Measurements from ENCODE around the gene FAM149B1.
"Not testable (repeated sequence)": the region's sequence is repeated elsewhere in the genome, so short reads cannot be mapped to it uniquely, and the experiment has no call there.

The FAM149B1 gene

GRCh38 chr10:73238990-73239566, 71.2 kb downstream of the FAM149B1 start:
- no peak for DNase-seq

GRCh38 chr10:73239908-73240307, 72.0 kb downstream of the FAM149B1 start:
- no peak for DNase-seq

GRCh38 chr10:73244866-73245477, 77.1 kb downstream of the FAM149B1 start:
- peak; percentile 97 for DNase-seq

- DNase-seq: no peak
Measured at GRCh38 chr10:73246322-73246645, 78.4 kb downstream of the FAM149B1 start.

GRCh38 chr10:73246646-73247508, 79.0 kb downstream of the FAM149B1 start, which contains the start of gene DNAJC9:
Gene DNAJC9 (minus strand): TSS chr10:73247255. CDS start chr10:73247189, 66 bp downstream.
- peak; percentile 97 for DNase-seq

DNA sequence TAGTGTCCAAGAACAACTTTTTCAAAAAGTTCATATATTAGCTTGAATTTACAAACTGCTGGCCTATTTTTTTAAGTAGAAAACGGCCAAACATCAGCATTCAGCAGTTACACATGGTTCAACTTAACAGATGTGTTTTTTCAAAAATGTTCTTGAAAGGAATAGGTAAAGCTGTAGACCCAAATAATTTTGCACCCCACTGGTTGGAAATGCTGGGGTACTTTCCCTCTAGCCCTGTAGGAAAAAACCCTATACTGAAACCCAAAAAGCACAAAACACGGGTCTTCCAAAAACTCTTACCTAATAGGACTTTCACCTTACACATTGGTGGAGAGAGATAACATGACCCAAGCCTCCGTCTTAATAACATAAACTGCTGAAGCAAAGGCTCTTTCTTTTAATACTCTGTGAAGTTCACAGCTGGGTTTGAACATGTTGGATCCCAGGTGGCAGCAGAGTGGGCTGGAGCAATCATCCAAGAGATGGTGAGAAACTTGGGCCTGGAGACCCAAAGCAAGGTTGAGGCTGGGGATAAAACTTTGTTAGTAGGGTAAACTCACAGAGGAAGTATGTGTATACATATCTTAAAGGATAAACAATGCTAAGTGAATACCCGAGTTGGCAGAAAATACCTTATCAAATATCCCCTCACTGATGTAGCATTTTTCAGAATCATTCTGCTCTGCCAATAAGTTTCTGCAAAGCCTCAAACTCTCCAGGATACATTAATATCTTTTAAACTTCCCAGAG, 79.8 kb downstream of the FAM149B1 start:
- DNase-seq: peak; percentile 41

GRCh38 chr10:73248259-73248724, 80.4 kb downstream of the FAM149B1 start:
- no peak for DNase-seq

- peak; percentile 60 for DNase-seq
Measured at GRCh38 chr10:73251683-73252444, 83.9 kb downstream of the FAM149B1 start.

DNA sequence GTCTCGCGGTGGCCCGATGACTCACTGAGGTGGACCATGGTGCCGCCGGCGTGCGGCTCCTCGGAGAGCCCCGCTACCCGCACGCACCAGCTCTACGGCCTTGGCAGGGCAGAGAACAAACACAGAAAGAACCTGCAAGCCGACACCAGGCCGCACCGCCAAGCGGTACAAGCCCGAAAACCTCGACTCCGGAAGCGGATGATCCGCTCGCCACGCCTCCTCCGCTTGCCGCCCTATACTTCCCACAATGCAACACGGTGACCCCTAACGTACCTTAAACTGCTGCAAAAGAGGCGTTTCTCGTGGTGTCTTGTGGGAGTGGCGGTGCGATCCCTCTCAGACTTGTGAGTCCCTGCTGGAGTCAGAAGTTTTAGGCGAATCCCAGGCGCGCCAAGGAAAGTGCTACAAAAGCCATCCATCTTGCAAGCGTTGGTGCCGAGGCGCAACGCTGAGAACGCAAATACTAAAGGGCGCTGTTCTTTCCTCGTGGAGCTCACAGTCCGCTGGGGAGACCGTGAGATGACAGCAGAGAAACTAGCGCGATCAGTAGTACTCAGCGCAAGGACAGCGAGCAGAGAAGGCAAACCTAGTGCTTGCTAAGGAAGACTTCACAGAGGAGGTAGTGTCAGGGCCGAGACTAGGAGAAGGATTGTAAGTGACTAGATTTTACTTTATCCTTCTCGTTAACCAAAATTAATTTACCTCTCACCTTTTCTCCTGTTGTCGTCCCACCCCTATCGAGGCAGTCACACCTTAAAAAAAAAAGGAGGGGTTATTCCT, 84.7 kb downstream of the FAM149B1 start, which contains the start of gene MRPS16:
MRPS16 (minus strand) TSS at position 200 of the 780 bp plus-strand sequence; CDS start at position 38, 162 bp downstream.
- DNase-seq: peak; percentile 99

DNA sequence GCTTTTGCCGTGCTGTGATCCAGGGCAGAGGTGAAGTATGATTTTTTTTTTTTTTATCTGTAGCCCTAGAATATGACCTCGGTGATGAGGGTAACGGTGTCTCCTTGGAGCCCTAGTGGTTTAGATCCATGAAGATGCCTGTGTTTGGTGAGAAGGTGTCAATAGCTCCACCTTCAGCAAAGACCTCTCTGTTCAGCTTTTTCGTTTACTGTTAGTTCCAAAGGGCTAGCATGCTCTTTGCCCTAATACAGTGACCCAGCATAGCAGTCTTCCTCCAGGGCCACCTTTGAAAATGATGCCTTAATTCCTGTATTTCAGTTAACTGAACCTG, 85.3 kb downstream of the FAM149B1 start:
- DNase-seq: peak; percentile 65

- not testable (repeated sequence) for DNase-seq
Measured at GRCh38 chr10:73258612-73259011, 90.7 kb downstream of the FAM149B1 start.

- DNase-seq: no peak
Measured at GRCh38 chr10:73261362-73261995, 93.6 kb downstream of the FAM149B1 start.

- DNase-seq: peak; percentile 62
Measured at GRCh38 chr10:73262105-73262730, 94.3 kb downstream of the FAM149B1 start.

GRCh38 chr10:73262880-73263555, 95.1 kb downstream of the FAM149B1 start:
- no peak for DNase-seq

DNA sequence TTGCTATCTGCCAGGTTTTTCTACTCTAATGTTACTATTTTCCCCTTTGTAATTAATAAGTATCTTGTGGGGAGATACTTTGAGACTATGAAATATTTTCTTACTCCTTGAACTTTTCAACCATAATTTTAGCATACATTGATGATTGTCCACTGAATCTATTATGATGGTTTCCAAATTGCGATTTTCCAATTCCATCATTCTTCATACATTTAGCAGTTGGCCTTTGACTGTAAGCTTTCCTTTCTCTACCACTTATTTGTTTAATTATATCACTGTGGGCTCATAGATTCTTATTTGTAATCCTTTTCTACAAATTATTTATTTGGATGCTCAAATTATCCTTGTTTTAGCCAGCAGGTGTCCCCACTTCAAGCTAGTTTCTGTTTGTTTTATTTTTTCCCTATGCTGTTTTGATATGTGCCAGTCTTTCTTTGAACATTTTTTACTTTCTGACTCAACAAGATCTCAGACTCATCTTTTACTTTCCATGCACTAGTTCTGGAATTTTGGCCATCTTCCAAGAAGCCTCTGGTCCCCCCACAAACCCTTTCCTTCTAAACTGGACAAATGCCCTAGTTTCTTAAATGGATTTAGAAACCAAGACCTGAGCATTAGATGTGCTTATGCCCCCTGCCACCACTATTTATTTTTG, 95.9 kb downstream of the FAM149B1 start:
- peak; percentile 64 for DNase-seq

GRCh38 chr10:73264423-73264822, 96.5 kb downstream of the FAM149B1 start:
- DNase-seq: no peak

GRCh38 chr10:73281097-73281496, 113.2 kb downstream of the FAM149B1 start:
- no peak for DNase-seq

GRCh38 chr10:73287441-73287840, 119.5 kb downstream of the FAM149B1 start:
- no peak for DNase-seq

GRCh38 chr10:73289958-73290357, 122.0 kb downstream of the FAM149B1 start:
- DNase-seq: no peak
